GM12878 (cell line): ENCODE measurements around the gene TSC2. TPM values are rescaled to one million over a fixed set of nuclear protein-coding genes. Genes with fewer than 3 reads are reported as not detected.

Experiments used
- ATAC-seq: fragments of 200-7000 bp; cut with Tn5 transposase; 3 replicates; pipeline ENCODE4 v1.9.1; 2020; ENCODE audit warnings: mild to moderate bottlenecking, moderate library complexity
- BruUV-seq: library from RNA; stranded (reverse); fragments of 400-500 nt; replicated peaks from 2 replicates; lab custom pipeline; 2021; lab: Mats Ljungman, UMichigan
- CTCF ChIA-PET: fragments of 300-600 bp; sonication (Branson Sonifier 250); formaldehyde crosslinking; extraction: SDS; loops from one replicate; lab custom pipeline; 2021; ENCODE audit warnings: inconsistent platforms; lab: Yijun Ruan, JAX
- POLR2A ChIA-PET: fragments of 350-600 bp; formaldehyde crosslinking; extraction: SDS; loops from one replicate; lab custom pipeline; 2021; ENCODE audit warnings: inconsistent platforms; lab: Charles Lee
- RAD21 ChIA-PET: fragments of 300-600 bp; sonication (Branson Sonifier 250); formaldehyde crosslinking; loops from one replicate; lab custom pipeline; 2023; ENCODE audit warnings: antibody characterized with exemption; ENCODE audit not compliant: unreplicated experiment; lab: Charles Lee
- SMC1A ChIA-PET: fragments of 300-600 bp; sonication (Branson Sonifier 250); formaldehyde crosslinking; loops from one replicate; lab custom pipeline; 2023; ENCODE audit not compliant: unreplicated experiment, uncharacterized antibody; lab: Charles Lee
- DNase-seq: peaks from one replicate; pipeline ENCODE4 v3.0.0-alpha.2; 2011; ENCODE audit warnings: low read depth, low spot score
- FAIRE-seq: peaks from 3 replicates; lab custom pipeline; 2011; peaks lifted over from hg19 to GRCh38; lab: Jason Lieb, UNC
- H2AFZ ChIP-seq: 2 replicates; pipeline ENCODE4 v1.6.0; 2011; ENCODE audit warnings: low read depth, low read length, control low read depth; ENCODE audit not compliant: control insufficient read depth
- H3K27ac ChIP-seq: 2 replicates; pipeline ENCODE4 v1.5.1; 2011; ENCODE audit warnings: control low read depth; ENCODE audit not compliant: control insufficient read depth, insufficient read depth
- H3K27me3 ChIP-seq, 2 experiments: replicated peaks in 1 of 2; 2 replicates each; pipeline versions ENCODE4 v1.6.0 to v1.6.1; 2011; ENCODE audit warnings: low read length in 1 of 2; ENCODE audit not compliant: control insufficient read depth in 2 of 2, insufficient read depth in 2 of 2
- H3K36me3 ChIP-seq, 2 experiments: 2 replicates each; pipeline ENCODE4 v1.5.1; 2011; ENCODE audit warnings: low read length in 1 of 2; ENCODE audit not compliant: control insufficient read depth in 2 of 2, insufficient read depth in 2 of 2
- H3K4me1 ChIP-seq: 2 replicates; pipeline ENCODE4 v1.6.1; 2011; ENCODE audit warnings: mild to moderate bottlenecking, low read length, moderate library complexity, mixed read lengths; ENCODE audit not compliant: control insufficient read depth, insufficient read depth
- H3K4me2 ChIP-seq: 2 replicates; pipeline ENCODE4 v1.6.0; 2011; ENCODE audit warnings: control low read depth; ENCODE audit not compliant: control insufficient read depth, insufficient read depth
- H3K4me3 ChIP-seq: fragments of 200-600 bp; sonication (generic); 2 replicates; pipeline ENCODE4 v1.5.1; 2016
- H3K79me2 ChIP-seq: 2 replicates; pipeline ENCODE4 v1.6.0; 2011; ENCODE audit warnings: low read length; ENCODE audit not compliant: control insufficient read depth, insufficient read depth
- H3K9ac ChIP-seq: 2 replicates; pipeline ENCODE4 v1.8.0; 2011; ENCODE audit warnings: low read length, control low read depth, mixed read lengths; ENCODE audit not compliant: control insufficient read depth, insufficient read depth
- H3K9me3 ChIP-seq: replicated peaks from 3 replicates; pipeline ENCODE4 v1.5.1; 2011; ENCODE audit warnings: mild to moderate bottlenecking, low read length; ENCODE audit not compliant: control insufficient read depth, insufficient read depth
- H4K20me1 ChIP-seq: 2 replicates; pipeline ENCODE4 v1.6.0; 2011; ENCODE audit not compliant: control insufficient read depth, insufficient read depth
- ATF3 ChIP-seq: IDR thresholded peaks from 2 replicates; pipeline ENCODE4 v1.6.1; 2011; ENCODE audit warnings: low read depth, mild to moderate bottlenecking, low read length, moderate library complexity, borderline replicate concordance; ENCODE audit errors: extremely low read depth
- HCFC1 ChIP-seq: fragments of 150-350 bp; IDR thresholded peaks from 2 replicates; pipeline ENCODE4 v1.6.1; 2014; ENCODE audit warnings: low read length
- IKZF2 ChIP-seq, 2 experiments: fragments of 450-650 bp; IDR thresholded peaks; 2 replicates each; pipeline ENCODE4 v1.6.1; 2017; ENCODE audit warnings: mild to moderate bottlenecking in 2 of 2, moderate library complexity in 2 of 2
- KAT2A ChIP-seq: conservative IDR thresholded peaks from 2 replicates; pipeline ENCODE4 v1.6.1; 2011; ENCODE audit warnings: low read depth, low read length; ENCODE audit not compliant: control insufficient read depth
- MEF2B ChIP-seq: fragments of 450-650 bp; IDR thresholded peaks from 2 replicates; pipeline ENCODE4 v1.6.1; 2018; ENCODE audit warnings: mild to moderate bottlenecking, moderate library complexity; ENCODE audit not compliant: partially characterized antibody, poor library complexity, severe bottlenecking
- NFIC ChIP-seq: IDR thresholded peaks from 2 replicates; pipeline ENCODE4 v1.6.1; 2012; ENCODE audit warnings: low read depth, mild to moderate bottlenecking, inconsistent platforms, low read length, moderate library complexity
- PAX5 ChIP-seq: IDR thresholded peaks from 2 replicates; pipeline ENCODE4 v1.6.1; 2011; ENCODE audit warnings: low read depth, low read length, borderline replicate concordance
- SMAD5 ChIP-seq: IDR thresholded peaks from 2 replicates; pipeline ENCODE4 v1.6.1; 2016; ENCODE audit warnings: antibody characterized with exemption, low read depth
- SMC3 ChIP-seq: IDR thresholded peaks from 2 replicates; pipeline ENCODE4 v1.6.1; 2011; ENCODE audit warnings: low read length, improper control_type of control experiment, borderline replicate concordance
- TARDBP ChIP-seq: IDR thresholded peaks from 2 replicates; pipeline ENCODE4 v1.6.1; 2016; ENCODE audit warnings: borderline replicate concordance
- TCF7 ChIP-seq: IDR thresholded peaks from 2 replicates; pipeline ENCODE4 v1.6.1; 2014; ENCODE audit warnings: antibody characterized with exemption, borderline replicate concordance
- WRNIP1 ChIP-seq: IDR thresholded peaks from 2 replicates; pipeline ENCODE4 v1.6.1; 2011; ENCODE audit warnings: low read depth, low read length, improper control_type of control experiment, borderline replicate concordance
- ZBTB40 ChIP-seq: fragments of 450-650 bp; IDR thresholded peaks from 2 replicates; pipeline ENCODE4 v1.6.1; 2016; ENCODE audit warnings: mild to moderate bottlenecking, moderate library complexity, borderline replicate concordance
- ZZZ3 ChIP-seq: IDR thresholded peaks from 2 replicates; pipeline ENCODE4 v1.6.1; 2011; ENCODE audit warnings: low read depth; ENCODE audit not compliant: control insufficient read depth, insufficient read length
- WGBS: methylation state at CpG from one replicate; pipeline ENCODE4 v1.1.6; 2016; ENCODE audit warnings: low lambda C conversion rate; ENCODE audit not compliant: insufficient replicate concordance, insufficient coverage; ENCODE audit errors: missing lambda C conversion rate; 5-methylcytosine and 5-hydroxymethylcytosine counted together
- in situ Hi-C: fragments of 300-500 bp; cut with MboI; formaldehyde crosslinking; loops from 9 replicates; pipeline ENCODE4 v1.14.3; 2018; ENCODE audit warnings: mixed read lengths
- intact Hi-C: fragments of 100-400 bp; cut with micrococcal nuclease; formaldehyde crosslinking; loops from one replicate; pipeline ENCODE4 v1.14.2; 2022; ENCODE audit not compliant: unreplicated experiment
- polyA plus RNA-seq, 11 experiments: library from polyadenylated mRNA; depleted of rRNA in 4 of 11; unstranded in 6 of 11; stranded (reverse) in 5 of 11; fragments of >200 nt; fragmentation: Nextera tagmentation in 4 of 11; fragmentation: Illumina TruSeq in 1 of 11; extraction: Ambion mirVana in 4 of 11; extraction: Trizol in 1 of 11; gene quantifications; 1 replicate in 1 of 11; 2 replicates in 10 of 11; pipeline versions ENCODE4 v1.2.1 to v1.2.3, GENCODE V29; 2011 to 2016; ENCODE audit warnings: inconsistent platforms in 2 of 11, missing spikeins in 2 of 11, low read depth in 1 of 11
- total RNA-seq, 4 experiments: library from RNA; depleted of rRNA in 3 of 4; stranded (reverse); fragments of >200 nt in 3 of 4; fragmentation: Illumina TruSeq in 1 of 4; extraction: Trizol in 1 of 4; gene quantifications; 2 replicates each; pipeline versions ENCODE4 v1.2.1 to v1.2.3, GENCODE V29; 2013 to 2021

The TSC2 gene
- total and polyA plus RNA-seq, 10 of the 15 experiments (the other 5 are each of a cell fraction or from before 2014, with no cell fraction given), result 1.6 to 77.0 (median 21.6) TPM

- in situ Hi-C loops, result no loop called here
These were observed 43.9 kb downstream of the TSC2 start for GRCh38 chr16:2091547-2092255.

More at GRCh38 chr16:2091547-2092255, 43.9 kb downstream of the TSC2 start:
- H3K4me2 ChIP-seq, result no peak overlapping the region
- DNase-seq (no peak), FAIRE-seq (no peak), ATAC-seq (no peak)
- SMC1A ChIA-PET, result no interaction called here
- H3K4me1 ChIP-seq, result no peaks in the 10 kb centered on the region
- CTCF ChIA-PET, result interaction anchor here (3.1 kb wide), 1 partner anchor 49 kb away, joined by 9 read pairs; no protein-coding TSS in a partner anchor
- no peak overlapping the region for H2AFZ ChIP-seq
- no peak overlapping the region for H3K4me3 ChIP-seq
- intact Hi-C loops, result no loop called here
- 95% methylated on average over 49 of the region's 49 CpGs for WGBS
- RAD21 ChIA-PET, result interaction anchor here (0.5 kb wide), 1 partner anchor 70 kb away, joined by 3 read pairs; no protein-coding TSS in a partner anchor
- H4K20me1 ChIP-seq, result no peaks in the 10 kb centered on the region
- no peak for TF ChIP-seq ZBTB40
- TF ChIP-seq NFIC, result no peak
- no peak for TF ChIP-seq IKZF2 (IDR thresholded peaks at IDR 0.05)
- no peak for TF ChIP-seq TCF7
- TF ChIP-seq WRNIP1, result no peak
- TF ChIP-seq SMAD5, result no peak
- no peak for TF ChIP-seq KAT2A
- no peak for TF ChIP-seq PAX5
- no peak for TF ChIP-seq TARDBP
- no peak for TF ChIP-seq ZZZ3
- TF ChIP-seq ATF3, result no peak
- TF ChIP-seq MEF2B, result no peak
- no peak for TF ChIP-seq SMC3
- TF ChIP-seq HCFC1, result no peak
- no peaks in the 10 kb centered on the region for H3K27me3 ChIP-seq
- no peak overlapping the region for H3K9ac ChIP-seq
- H3K79me2 ChIP-seq, result no peaks in the 10 kb centered on the region
- H3K9me3 ChIP-seq, result no peaks in the 10 kb centered on the region
- POLR2A ChIA-PET, result no interaction called here
- peaks cover 3 to 4% of the 10 kb centered on the region in 2 experiments; a peak in 3 of 4 replicates for H3K36me3 ChIP-seq
- BruUV-seq, result no TSS peak
- no peak overlapping the region for H3K27ac ChIP-seq
